ENCODE results near the gene CSRP1. TPM values are rescaled to one million over a fixed set of nuclear protein-coding genes. Genes with fewer than 3 reads are reported as not detected.

The CSRP1 gene
- total RNA-seq, 1 donor from 2014 or later, result 729 TPM

GRCh38 chr1:201434266-201434665 lies 72.7 kb downstream of the CSRP1 start:
- no peak for TF ChIP-seq POLR2A (IDR thresholded peaks at IDR 0.05)
- TF ChIP-seq POLR2AphosphoS5 (IDR thresholded peaks at IDR 0.05; ENCODE audit: insufficient read depth in 1 of 2, low read depth in 1 of 2), result no peak
- no peak for TF ChIP-seq CTCF (IDR thresholded peaks at IDR 0.05)
- no peak overlapping the region for H3K27ac ChIP-seq
- H3K36me3 ChIP-seq, result no peaks in the 10 kb centered on the region
- intact Hi-C loops (cut with DNase I), result no loop called here
- H3K4me1 ChIP-seq, result peaks cover 12% of the 10 kb centered on the region
- no peaks in the 10 kb centered on the region for H3K27me3 ChIP-seq
- H3K4me3 ChIP-seq, result no peak overlapping the region
- DNase-seq (ENCODE audit: extremely low spot score in 2 of 2), result no peak
- no peaks in the 10 kb centered on the region for H3K9me3 ChIP-seq

- intact Hi-C loops (cut with DNase I), result no loop called here
- no peak for DNase-seq (ENCODE audit: extremely low spot score in 2 of 2)
- TF ChIP-seq POLR2A (IDR thresholded peaks at IDR 0.05), result no peak
- TF ChIP-seq CTCF (IDR thresholded peaks at IDR 0.05), result no peak
- TF ChIP-seq POLR2AphosphoS5 (IDR thresholded peaks at IDR 0.05; ENCODE audit: insufficient read depth in 1 of 2, low read depth in 1 of 2), result no peak
Measured at GRCh38 chr1:201433609-201434008, 73.3 kb downstream of the CSRP1 start.

More at GRCh38 chr1:201433609-201434008, 73.3 kb downstream of the CSRP1 start:
- Histone ChIP-seq H3K4me3 (no peak overlapping the region), H3K27me3 (no peaks in the 10 kb centered on the region), H3K36me3 (no peaks in the 10 kb centered on the region), H3K4me1 (peaks cover 12% of the 10 kb centered on the region), H3K9me3 (no peaks in the 10 kb centered on the region), H3K27ac (no peak overlapping the region)

Other genes with a start within 250 kb of the CSRP1 start
- gene PKP1, start 223.6 kb downstream of the CSRP1 start, total RNA-seq, result 409 TPM
- gene TNNT2, start 129.4 kb downstream of the CSRP1 start, total RNA-seq, result 9.8 TPM
- gene LAD1, start 107.8 kb downstream of the CSRP1 start, total RNA-seq, result 91.8 TPM
- not detected for gene TNNI1, start 85.4 kb downstream of the CSRP1 start, total RNA-seq
- gene PHLDA3, start 37.9 kb downstream of the CSRP1 start, total RNA-seq, result 80.5 TPM
- gene NAV1, start 32.0 kb upstream of the CSRP1 start, total RNA-seq, result 45.9 TPM